HepG2 (cell line): ENCODE results near the gene SLC13A3. TPM values are rescaled to one million over a fixed set of nuclear protein-coding genes. Genes with fewer than 3 reads are reported as not detected.

Source experiments
- CCDC6 ChIP-seq: sonication (generic); formaldehyde crosslinking; IDR thresholded peaks from 2 replicates; pipeline ENCODE4 v1.8.1; 2022; ENCODE audit warnings: mild to moderate bottlenecking, missing genetic modification reagents, moderate library complexity
- CHD4 ChIP-seq: fragments of 200-600 bp; sonication (generic); IDR thresholded peaks from 2 replicates; pipeline ENCODE4 v1.7.0; 2017; ENCODE audit warnings: mild to moderate bottlenecking, low read length, borderline replicate concordance
- CREM ChIP-seq, 2 experiments: sonication (generic) in 1 of 2; formaldehyde crosslinking in 1 of 2; IDR thresholded peaks; 2 replicates each; pipeline versions ENCODE4 v1.4.0 to v1.6.1; 2016 to 2020; ENCODE audit warnings: antibody characterized with exemption in 1 of 2, mild to moderate bottlenecking in 1 of 2, missing genetic modification reagents in 1 of 2
- HNF4G ChIP-seq, 2 experiments: sonication (generic) in 1 of 2; formaldehyde crosslinking in 1 of 2; IDR thresholded peaks; 2 replicates each; pipeline versions ENCODE4 v1.4.0 to v1.6.1; 2011 to 2020; ENCODE audit warnings: borderline replicate concordance in 2 of 2, low read depth in 2 of 2, mild to moderate bottlenecking in 2 of 2, low read length in 1 of 2, missing genetic modification reagents in 1 of 2, moderate library complexity in 1 of 2
- KDM6A ChIP-seq: IDR thresholded peaks from 2 replicates; pipeline ENCODE4 v1.6.1; 2016; ENCODE audit warnings: low read depth
- PRDM15 ChIP-seq: sonication (generic); formaldehyde crosslinking; IDR thresholded peaks from 2 replicates; pipeline ENCODE4 v1.4.0; 2020; ENCODE audit warnings: missing genetic modification reagents
- RFX1 ChIP-seq: fragments of 450-650 bp; IDR thresholded peaks from 2 replicates; pipeline ENCODE4 v1.6.1; 2017
- SIX4 ChIP-seq: sonication (generic); formaldehyde crosslinking; IDR thresholded peaks from 2 replicates; pipeline ENCODE4 v1.4.0; 2020; ENCODE audit warnings: missing genetic modification reagents
- SUZ12 ChIP-seq: fragments of 150-350 bp; IDR thresholded peaks from 2 replicates; pipeline ENCODE4 v1.6.1; 2014; ENCODE audit warnings: low read depth, low read length
- XBP1 ChIP-seq: sonication (generic); formaldehyde crosslinking; IDR thresholded peaks from 2 replicates; pipeline ENCODE4 v1.5.0; 2020; ENCODE audit warnings: missing genetic modification reagents
- ZBTB44 ChIP-seq: sonication (generic); formaldehyde crosslinking; IDR thresholded peaks from 2 replicates; pipeline ENCODE4 v1.4.0; 2020; ENCODE audit warnings: missing genetic modification reagents
- ZNF142 ChIP-seq: sonication (generic); formaldehyde crosslinking; IDR thresholded peaks from 2 replicates; pipeline ENCODE4 v1.4.0; 2020; ENCODE audit warnings: missing genetic modification reagents
- ZNF513 ChIP-seq: sonication (generic); formaldehyde crosslinking; conservative IDR thresholded peaks from 2 replicates; pipeline ENCODE4 v1.5.0; 2020; ENCODE audit warnings: missing genetic modification reagents
- ZNF570 ChIP-seq: sonication (generic); formaldehyde crosslinking; IDR thresholded peaks from 2 replicates; pipeline ENCODE4 v1.4.0; 2020; ENCODE audit warnings: mild to moderate bottlenecking, missing genetic modification reagents, borderline replicate concordance
- ZNF674 ChIP-seq: sonication (generic); formaldehyde crosslinking; IDR thresholded peaks from 2 replicates; pipeline ENCODE4 v1.5.0; 2020; ENCODE audit warnings: low read depth, mild to moderate bottlenecking, missing genetic modification reagents
- polyA plus RNA-seq, 8 experiments: library from polyadenylated mRNA; depleted of rRNA in 3 of 8; stranded (reverse) in 7 of 8; unstranded in 1 of 8; fragments of >200 nt; fragmentation: Illumina TruSeq in 4 of 8; extraction: Trizol in 4 of 8; gene quantifications; 2 replicates each; pipeline versions ENCODE4 v1.2.1 to v1.2.3, GENCODE V29; 2011 to 2016; ENCODE audit warnings: low read depth in 4 of 8, missing spikeins in 1 of 8, mixed read lengths in 1 of 8; ENCODE audit not compliant: insufficient read depth in 1 of 8
- total RNA-seq, 5 experiments: library from RNA; depleted of rRNA; stranded (reverse); fragments of >200 nt; fragmentation: Illumina TruSeq; extraction: Trizol; gene quantifications; 2 replicates each; pipeline ENCODE4 v1.2.3, GENCODE V29; 2016; ENCODE audit warnings: low read depth in 1 of 5

SLC13A3 gene
- total and polyA plus RNA-seq, 2 of the 13 experiments (the other 11 are each of a cell fraction or from before 2014, with no cell fraction given) = 66.5 to 76.0 TPM

GRCh38 chr20:46688151-46689081, 37.2 kb upstream of the SLC13A3 start (continued):
- TF ChIP-seq XBP1 (CRISPR knock-in tag) (no peak), ZNF513 (CRISPR knock-in tag) (no peak), HNF4G (IDR thresholded peaks at IDR 0.05; ENCODE audit: borderline replicate concordance, low read depth, low read length) (no peak), HNF4G (CRISPR knock-in tag; IDR thresholded peaks at IDR 0.05; ENCODE audit: borderline replicate concordance, low read depth) (no peak), CREM (IDR thresholded peaks at IDR 0.05) (no peak), CREM (CRISPR knock-in tag; IDR thresholded peaks at IDR 0.05) (no peak), ZNF142 (no peak), KDM6A (CRISPR knock-in tag) (no peak), CHD4 (peak; percentile 100), RFX1 (no peak), SUZ12 (no peak), SIX4 (CRISPR knock-in tag) (no peak; the same call in 1 of the 2 replicates), ZBTB44 (no peak), CCDC6 (CRISPR knock-in tag) (peak; percentile 43; the same call in 1 of the 2 replicates), ZNF674 (CRISPR knock-in tag) (no peak), ZNF570 (0 out of 2 replicates have a peak, but pooled peaks have one; percentile 65), PRDM15 (CRISPR knock-in tag) (no peak)
